GM19328 (cell line): Measurements from ENCODE around the gene CDON.
"Not testable (repeated sequence)": the region's sequence is repeated elsewhere in the genome, so short reads cannot be mapped to it uniquely, and the experiment has no call there.

ENCODE experiments used
- ATAC-seq: cut with Tn5 transposase; IDR thresholded peaks from one replicate; pipeline ENCODE4 v1.9.1; 2021; ENCODE audit warnings: mild to moderate bottlenecking, moderate library complexity; ENCODE audit not compliant: unreplicated experiment

The CDON gene

DNA sequence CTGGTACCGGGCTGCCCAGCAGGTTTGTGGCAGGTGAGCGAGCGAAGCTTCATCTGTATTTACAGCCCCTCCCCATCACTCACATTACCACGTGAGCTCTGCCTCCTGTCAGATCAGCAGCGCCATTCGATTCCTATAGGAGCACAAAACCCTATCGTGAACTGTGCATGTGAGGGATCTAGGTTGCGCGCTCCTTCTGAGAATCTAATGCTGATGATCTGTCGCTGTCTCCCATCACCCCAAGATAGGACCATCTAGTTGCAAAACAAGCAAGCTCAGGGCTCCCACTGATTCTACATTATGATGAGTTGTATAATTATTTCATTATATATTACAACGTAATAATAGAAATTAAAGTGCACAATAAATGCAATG lies 132.6 kb downstream of the CDON start:
- ATAC-seq: no peak

DNA sequence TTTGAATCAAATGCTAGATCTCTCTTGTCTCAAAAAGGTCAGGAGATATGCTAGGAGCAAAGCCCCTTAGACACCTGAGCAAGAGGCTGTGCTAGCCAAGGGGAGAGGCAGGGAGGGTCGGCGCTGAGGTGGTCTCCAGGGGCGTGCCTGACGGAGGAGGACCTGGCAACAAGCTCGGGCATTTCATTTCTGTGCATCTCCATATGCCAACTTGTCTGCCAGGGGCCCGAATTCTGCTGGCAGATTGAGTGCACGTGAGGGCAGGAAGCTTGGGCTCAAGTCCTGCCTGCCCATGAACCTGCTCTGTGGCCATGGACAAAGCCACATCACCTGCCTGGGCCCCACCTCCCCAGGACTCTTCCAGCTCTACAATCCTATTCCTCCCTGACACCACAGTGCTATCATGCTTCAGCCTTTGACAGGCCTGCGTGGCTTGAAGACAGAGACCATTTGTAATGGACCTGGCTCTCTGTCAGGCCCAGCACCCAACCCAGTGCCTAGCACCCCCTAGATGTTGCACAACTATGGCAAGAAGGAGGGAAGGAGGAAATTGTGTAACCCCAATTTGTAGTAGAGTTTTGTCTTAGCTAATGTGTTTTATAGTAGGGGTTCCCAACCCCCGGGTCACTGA lies 133.1 kb downstream of the CDON start:
- no peak for ATAC-seq

DNA sequence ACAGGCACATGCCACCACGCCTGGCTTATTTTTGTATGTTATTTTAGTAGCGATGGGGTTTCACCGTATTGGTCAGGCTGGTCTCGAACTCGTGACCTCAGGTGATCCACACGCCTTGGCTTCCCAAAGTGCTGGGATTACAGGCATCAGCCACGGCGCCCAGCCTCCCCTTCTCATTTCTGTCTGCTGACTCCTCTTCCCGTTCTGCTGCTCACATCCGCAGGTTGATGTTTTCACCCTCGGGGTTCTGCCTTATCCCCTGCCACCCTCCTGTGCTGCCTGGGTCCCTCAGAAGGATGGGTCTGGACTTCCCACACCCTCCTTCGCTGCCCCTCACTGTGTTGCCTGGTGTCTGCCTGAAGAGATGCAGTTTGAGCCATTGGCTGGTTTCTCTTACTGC lies 136.0 kb downstream of the CDON start:
- ATAC-seq: no peak

DNA sequence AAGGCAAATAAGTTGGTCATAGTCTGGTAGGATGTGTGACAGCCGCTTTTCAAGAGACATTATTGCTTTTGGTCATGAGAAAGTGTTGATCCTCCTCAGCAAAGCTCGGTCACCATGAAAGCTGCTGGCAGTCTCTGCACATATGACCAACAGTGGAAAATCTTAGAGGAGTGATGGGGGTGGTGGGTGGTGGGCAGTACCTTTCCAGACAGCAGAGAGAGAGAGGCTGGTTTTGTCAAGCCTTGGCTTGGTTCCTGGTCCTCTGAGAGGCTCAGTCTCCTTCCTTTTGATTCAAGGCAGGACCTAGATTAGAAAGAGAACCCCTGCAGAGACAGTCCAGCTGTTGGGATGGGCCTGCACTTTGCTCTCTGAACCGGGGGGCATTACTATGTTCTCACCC lies 136.9 kb downstream of the CDON start:
- no peak for ATAC-seq

DNA sequence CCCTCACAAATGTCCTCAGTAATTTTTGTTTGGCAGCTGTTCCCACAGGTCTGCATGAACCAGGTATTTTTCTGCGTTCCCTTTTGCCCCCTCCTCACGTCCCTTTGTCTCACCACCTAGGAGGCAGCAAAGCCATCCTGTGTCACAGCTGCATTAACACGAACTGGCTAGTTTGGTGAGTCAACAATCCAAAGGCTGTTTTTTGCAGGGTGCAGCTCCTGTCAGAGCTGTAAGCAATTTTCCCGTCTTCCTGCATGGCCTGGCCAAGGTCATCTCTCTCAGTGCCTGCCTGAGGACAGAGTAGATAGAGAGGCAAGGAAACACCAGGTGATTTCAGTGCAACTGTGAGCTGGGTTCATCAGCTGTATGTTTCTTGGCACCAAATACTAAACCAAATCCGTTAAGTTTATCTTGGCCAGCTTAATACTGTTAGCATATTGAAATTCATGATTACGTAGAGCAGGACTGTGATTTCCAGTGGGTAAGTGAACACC lies 137.4 kb downstream of the CDON start:
- ATAC-seq: no peak

DNA sequence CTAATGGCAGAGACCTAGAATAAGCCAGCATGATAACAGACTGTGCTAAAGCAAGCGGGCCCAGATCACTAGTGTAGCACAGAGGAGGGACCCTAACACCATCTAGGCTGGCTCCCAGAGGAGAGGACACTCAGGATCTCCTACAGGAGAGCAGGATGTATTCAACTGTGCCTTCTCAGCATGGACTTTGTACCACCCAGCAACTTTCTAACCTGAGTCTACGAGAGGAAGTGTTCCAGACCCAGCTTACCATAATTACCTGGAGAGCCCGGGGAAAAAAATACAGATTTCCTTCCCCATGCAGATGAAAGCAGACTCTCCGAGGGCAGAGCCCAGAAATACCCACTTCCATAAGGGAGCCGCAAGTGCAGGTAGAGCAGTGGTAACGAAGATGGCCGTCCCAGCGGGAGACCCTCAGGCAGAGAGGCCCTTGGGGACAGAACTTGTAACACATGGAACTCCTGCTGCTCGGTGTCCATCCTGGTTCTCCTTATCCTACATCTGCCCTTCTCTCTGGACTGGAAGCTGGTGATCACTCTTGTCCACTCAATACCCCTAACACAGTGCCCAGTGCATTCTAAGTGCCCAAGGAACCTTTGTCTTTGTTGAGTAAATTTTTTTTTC lies 138.2 kb downstream of the CDON start:
- ATAC-seq: no peak

DNA sequence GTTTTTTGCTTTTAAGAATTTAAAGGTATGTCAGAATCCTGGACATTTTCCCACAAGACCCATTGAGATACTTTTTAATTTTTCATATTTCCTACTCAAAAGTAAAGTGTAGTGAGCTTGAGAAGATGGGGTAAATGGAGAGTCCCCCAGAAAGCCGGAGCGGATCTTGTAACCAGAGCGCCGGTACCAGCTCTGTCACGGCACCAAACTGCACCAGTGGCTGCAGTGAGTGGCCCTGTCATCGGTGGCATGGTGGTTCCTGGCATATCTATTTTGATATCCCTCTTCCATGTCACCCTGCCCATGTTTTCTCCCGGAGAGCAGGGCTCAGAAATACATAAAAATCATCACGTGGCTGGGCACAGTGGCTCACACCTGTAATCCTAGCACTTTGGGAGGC lies 139.0 kb downstream of the CDON start:
- ATAC-seq: no peak

DNA sequence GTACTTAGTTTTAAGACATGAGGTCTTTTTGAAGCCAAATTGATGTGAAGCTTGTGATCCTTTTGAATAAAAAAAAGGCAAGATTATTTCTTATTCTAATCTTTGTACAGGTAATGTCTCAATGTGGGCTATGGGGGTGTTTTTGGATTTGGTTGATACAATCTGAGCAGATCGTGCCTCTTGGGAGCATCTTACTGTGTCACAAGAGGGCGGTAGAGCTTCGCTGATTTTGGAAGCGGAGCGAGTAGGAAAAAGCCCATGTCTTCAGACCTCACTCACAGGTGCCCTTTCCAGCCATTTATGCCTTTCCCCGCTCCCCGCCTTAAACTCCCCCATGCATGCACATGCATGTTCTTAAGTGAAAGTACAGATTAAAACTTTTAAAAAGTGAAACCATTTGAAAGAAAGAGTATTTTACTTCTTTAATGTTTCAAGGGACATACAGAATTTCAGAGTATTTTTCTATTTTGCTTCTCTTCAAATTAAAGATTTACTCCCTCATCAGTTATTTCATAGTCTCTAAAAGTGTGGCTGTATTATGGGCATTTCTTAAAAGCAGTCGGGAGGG lies 139.6 kb downstream of the CDON start:
- no peak for ATAC-seq

DNA sequence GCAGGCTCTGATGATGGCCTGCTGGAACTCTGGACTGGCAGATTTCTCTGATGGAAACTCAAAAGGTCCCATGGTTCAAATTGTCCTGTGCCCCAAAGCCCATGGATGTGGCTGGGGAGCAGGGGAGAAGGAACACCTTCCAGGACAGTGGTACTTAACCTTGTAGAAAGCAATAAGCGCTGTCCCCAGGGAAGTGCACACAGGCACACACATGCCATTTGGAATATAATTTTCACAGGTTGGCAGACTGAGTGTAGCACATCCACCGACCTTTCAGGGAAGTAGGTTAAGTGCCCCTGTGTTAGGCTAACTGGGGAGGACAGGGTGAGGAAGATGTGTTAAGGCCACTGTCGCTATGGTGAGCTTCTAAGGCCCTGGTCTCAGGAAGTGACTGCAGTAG lies 140.5 kb downstream of the CDON start:
- no peak for ATAC-seq

GRCh38 chr11:125921042-125921441 lies 141.6 kb downstream of the CDON start:
- ATAC-seq: no peak

GRCh38 chr11:125918140-125918840 lies 144.4 kb downstream of the CDON start:
- no peak for ATAC-seq

- no peak for ATAC-seq
These were observed 145.9 kb downstream of the CDON start for GRCh38 chr11:125916683-125917347.

- ATAC-seq: not testable (repeated sequence)
These were observed 148.1 kb downstream of the CDON start for GRCh38 chr11:125914601-125915000.

- no peak for ATAC-seq
These were observed 152.3 kb downstream of the CDON start for GRCh38 chr11:125910226-125910849.
